Keratinocyte (primary cell): ENCODE data around the gene SPHK2. TPM values are rescaled to one million over a fixed set of nuclear protein-coding genes. Genes with fewer than 3 reads are reported as not detected.
A peak's percentile ranks its signal among the peaks of the same experiment; 100 is the strongest.

ENCODE experiments used
- DNase-seq: peaks from one replicate; pipeline ENCODE4 v3.0.0-alpha.2; 2011; ENCODE audit warnings: low read depth, missing footprints, low spot score
- FAIRE-seq: peaks from 2 replicates; lab custom pipeline; 2011; peaks lifted over from hg19 to GRCh38; lab: Jason Lieb, UNC
- H2AFZ ChIP-seq: 2 replicates; pipeline ENCODE4 v1.6.0; 2012; ENCODE audit warnings: low read length, control low read depth, inconsistent platforms; ENCODE audit not compliant: control insufficient read depth
- H3K27ac ChIP-seq: 2 replicates; pipeline ENCODE4 v1.5.1; 2011; ENCODE audit warnings: low read length; ENCODE audit not compliant: control insufficient read depth, insufficient read depth
- H3K27me3 ChIP-seq: 3 replicates; pipeline ENCODE4 v1.6.0; 2011; ENCODE audit warnings: low read length; ENCODE audit not compliant: control insufficient read depth, insufficient read depth; ENCODE audit errors: extremely low read depth
- H3K36me3 ChIP-seq, 2 experiments: 2 replicates in 1 of 2; 3 replicates in 1 of 2; pipeline ENCODE4 v1.5.1; 2011; ENCODE audit warnings: low read length in 2 of 2, mild to moderate bottlenecking in 1 of 2; ENCODE audit not compliant: control insufficient read depth in 2 of 2, insufficient read depth in 2 of 2; ENCODE audit errors: extremely low read depth in 1 of 2
- H3K4me1 ChIP-seq: 3 replicates; pipeline ENCODE4 v1.5.1; 2011; ENCODE audit warnings: low read length; ENCODE audit not compliant: control insufficient read depth, insufficient read depth; ENCODE audit errors: extremely low read depth
- H3K4me2 ChIP-seq: 3 replicates; pipeline ENCODE4 v1.6.0; 2011; ENCODE audit warnings: low read depth, low read length; ENCODE audit not compliant: control insufficient read depth, insufficient read depth; ENCODE audit errors: extremely low read depth
- H3K4me3 ChIP-seq, 3 experiments: fragments of 200-600 bp in 1 of 3; sonication (generic) in 1 of 3; 2 replicates in 2 of 3; 3 replicates in 1 of 3; pipeline ENCODE4 v1.5.1; 2011 to 2016; ENCODE audit warnings: low read length in 3 of 3, mild to moderate bottlenecking in 3 of 3, control low read depth in 2 of 3, inconsistent platforms in 1 of 3, low read depth in 1 of 3, mixed read lengths in 1 of 3, mixed run types in 1 of 3, moderate library complexity in 1 of 3; ENCODE audit not compliant: control insufficient read depth in 2 of 3, insufficient read depth in 2 of 3; ENCODE audit errors: extremely low read depth in 1 of 3
- H3K79me2 ChIP-seq: 2 replicates; pipeline ENCODE4 v1.6.0; 2012; ENCODE audit warnings: low read length; ENCODE audit not compliant: control insufficient read depth, insufficient read depth
- H3K9ac ChIP-seq: 3 replicates; pipeline ENCODE4 v1.6.0; 2011; ENCODE audit warnings: low read length; ENCODE audit not compliant: control insufficient read depth, insufficient read depth; ENCODE audit errors: extremely low read depth
- H3K9me1 ChIP-seq: 3 replicates; pipeline ENCODE4 v1.6.0; 2011; ENCODE audit warnings: low read length; ENCODE audit not compliant: control insufficient read depth, insufficient read depth; ENCODE audit errors: extremely low read depth
- H3K9me3 ChIP-seq: 2 replicates; pipeline ENCODE4 v1.5.1; 2012; ENCODE audit warnings: low read depth, low read length; ENCODE audit not compliant: control insufficient read depth
- H4K20me1 ChIP-seq: 3 replicates; pipeline ENCODE4 v1.6.0; 2011; ENCODE audit warnings: low read length; ENCODE audit not compliant: control insufficient read depth, insufficient read depth; ENCODE audit errors: extremely low read depth
- EZH2 ChIP-seq: IDR thresholded peaks from one replicate; pipeline ENCODE4 v1.6.1; 2012; ENCODE audit warnings: inconsistent platforms, mild to moderate bottlenecking, low read length, moderate library complexity
- dilution Hi-C: fragments of 300-500 bp; cut with MboI; formaldehyde crosslinking; loops from one replicate; pipeline ENCODE4 v1.7.0; 2020; ENCODE audit warnings: low sequenced_read_pairs; ENCODE audit not compliant: extremely low pct_ligation_motif_present
- polyA plus RNA-seq, 5 experiments: library from polyadenylated mRNA; depleted of rRNA in 3 of 5; stranded (reverse) in 3 of 5; stranded (forward) in 1 of 5; unstranded in 1 of 5; fragments of >200 nt; gene quantifications; 1 replicate in 1 of 5; 2 replicates in 3 of 5; 3 replicates in 1 of 5; pipeline versions ENCODE4 v1.2.1 to v1.2.3, GENCODE V29; 2011 to 2012; ENCODE audit warnings: missing spikeins in 2 of 5, low read depth in 1 of 5, low replicate concordance in 1 of 5
- TF ChIP-seq, protein P1 (sequence below), 3 experiments: IDR thresholded peaks in 1 of 3; conservative IDR thresholded peaks in 1 of 3; optimal IDR thresholded peaks in 1 of 3; 2 replicates in 2 of 3; 3 replicates in 1 of 3; pipeline versions ENCODE3 to v1.5.1; 2011; ENCODE audit warnings: low read length in 3 of 3, mild to moderate bottlenecking in 3 of 3, moderate library complexity in 2 of 3, control low read depth in 1 of 3, inconsistent platforms in 1 of 3; ENCODE audit not compliant: insufficient read depth in 2 of 3; ENCODE audit errors: extremely low read depth in 1 of 3

The SPHK2 gene
- polyA plus RNA-seq, 1 donor (not counting 4 experiments of a cell fraction or from before 2014, with no cell fraction given) = 2.8 TPM

DNA sequence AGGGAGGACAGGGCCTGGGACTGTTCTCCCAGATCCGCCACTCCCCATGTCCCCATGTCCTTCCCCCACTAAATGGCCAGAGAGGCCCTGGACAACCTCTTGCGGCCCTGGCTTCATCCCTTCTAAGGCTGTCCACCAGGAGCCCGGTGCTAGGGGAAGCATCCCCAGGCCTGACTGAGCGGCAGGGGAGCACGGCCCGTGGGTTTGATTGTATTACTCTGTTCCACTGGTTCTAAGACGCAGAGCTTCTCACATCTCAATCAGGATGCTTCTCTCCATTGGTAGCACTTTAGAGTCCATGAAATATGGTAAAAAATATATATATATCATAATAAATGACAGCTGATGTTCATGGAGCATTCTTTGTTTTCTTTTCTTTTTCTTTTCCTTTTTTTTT is 11.9 kb upstream of the SPHK2 start:
- no peaks in the 10 kb centered on the region for H3K4me1 ChIP-seq
- FAIRE-seq (no peak), DNase-seq (no peak)
- H3K36me3 ChIP-seq = no peaks in the 10 kb centered on the region
- no peak overlapping the region for H2AFZ ChIP-seq
- TF ChIP-seq EZH2 = no peak
- TF ChIP-seq, protein P1, sequence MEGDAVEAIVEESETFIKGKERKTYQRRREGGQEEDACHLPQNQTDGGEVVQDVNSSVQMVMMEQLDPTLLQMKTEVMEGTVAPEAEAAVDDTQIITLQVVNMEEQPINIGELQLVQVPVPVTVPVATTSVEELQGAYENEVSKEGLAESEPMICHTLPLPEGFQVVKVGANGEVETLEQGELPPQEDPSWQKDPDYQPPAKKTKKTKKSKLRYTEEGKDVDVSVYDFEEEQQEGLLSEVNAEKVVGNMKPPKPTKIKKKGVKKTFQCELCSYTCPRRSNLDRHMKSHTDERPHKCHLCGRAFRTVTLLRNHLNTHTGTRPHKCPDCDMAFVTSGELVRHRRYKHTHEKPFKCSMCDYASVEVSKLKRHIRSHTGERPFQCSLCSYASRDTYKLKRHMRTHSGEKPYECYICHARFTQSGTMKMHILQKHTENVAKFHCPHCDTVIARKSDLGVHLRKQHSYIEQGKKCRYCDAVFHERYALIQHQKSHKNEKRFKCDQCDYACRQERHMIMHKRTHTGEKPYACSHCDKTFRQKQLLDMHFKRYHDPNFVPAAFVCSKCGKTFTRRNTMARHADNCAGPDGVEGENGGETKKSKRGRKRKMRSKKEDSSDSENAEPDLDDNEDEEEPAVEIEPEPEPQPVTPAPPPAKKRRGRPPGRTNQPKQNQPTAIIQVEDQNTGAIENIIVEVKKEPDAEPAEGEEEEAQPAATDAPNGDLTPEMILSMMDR (optimal IDR thresholded peaks at IDR 0.05 in 1 of 3, IDR thresholded peaks at IDR 0.05 in 1 of 3, conservative IDR thresholded peaks at IDR 0.05 in 1 of 3; ENCODE audit: extremely low read depth in 1 of 3, insufficient read depth in 2 of 3, low read length in 3 of 3) = no peak
- no peak overlapping the region for H3K27ac ChIP-seq
- dilution Hi-C loops = no loop called here
- no peaks in the 10 kb centered on the region for H3K79me2 ChIP-seq
- no peaks in the 10 kb centered on the region for H3K9me3 ChIP-seq
- H3K4me3 ChIP-seq = no peak overlapping the region
- no peaks in the 10 kb centered on the region for H4K20me1 ChIP-seq
- no peaks in the 10 kb centered on the region for H3K27me3 ChIP-seq
- no peaks in the 10 kb centered on the region for H3K9me1 ChIP-seq
- no peak overlapping the region for H3K9ac ChIP-seq
- no peak overlapping the region for H3K4me2 ChIP-seq

DNA sequence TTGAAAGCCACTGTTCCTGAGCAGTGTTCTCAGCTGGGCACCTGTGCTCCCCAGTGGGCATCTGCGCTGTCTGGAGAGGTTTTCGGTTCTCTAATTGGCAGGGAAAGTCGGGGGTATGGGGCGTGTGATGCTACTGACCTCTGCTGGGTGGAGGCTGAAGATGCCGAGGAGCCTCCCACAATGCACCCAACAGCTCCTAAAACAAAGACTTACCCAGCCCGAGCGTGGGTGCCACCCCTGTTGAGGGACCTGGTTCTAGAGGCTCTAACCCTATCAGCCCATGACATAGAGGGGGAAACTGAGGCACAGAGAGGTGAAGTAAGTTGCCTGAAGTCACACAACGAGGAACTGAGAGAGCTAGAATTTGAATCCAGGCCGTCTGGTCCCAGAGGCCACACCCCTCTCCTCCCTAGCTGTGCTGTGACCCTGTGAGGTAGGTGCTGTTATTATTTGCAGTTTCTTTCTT is 10.5 kb upstream of the SPHK2 start:
- Histone ChIP-seq H3K4me3 (no peak overlapping the region), H3K27ac (no peak overlapping the region), H2AFZ (no peak overlapping the region), H3K36me3 (no peaks in the 10 kb centered on the region), H4K20me1 (no peaks in the 10 kb centered on the region), H3K4me2 (no peak overlapping the region), H3K9ac (no peak overlapping the region), H3K27me3 (no peaks in the 10 kb centered on the region), H3K9me1 (no peaks in the 10 kb centered on the region), H3K4me1 (no peaks in the 10 kb centered on the region), H3K79me2 (no peaks in the 10 kb centered on the region), H3K9me3 (no peaks in the 10 kb centered on the region)
- dilution Hi-C loops = no loop called here
- no peak for TF ChIP-seq EZH2
- TF ChIP-seq, protein P1 (optimal IDR thresholded peaks at IDR 0.05 in 1 of 3, IDR thresholded peaks at IDR 0.05 in 1 of 3, conservative IDR thresholded peaks at IDR 0.05 in 1 of 3; ENCODE audit: extremely low read depth in 1 of 3, insufficient read depth in 2 of 3, low read length in 3 of 3) = peak; percentile 28 to 64 (median 58)
- DNase-seq = no peak
- FAIRE-seq = no peak
